Measurements from ENCODE around the gene GHRL. TPM values are rescaled to one million over a fixed set of nuclear protein-coding genes. Genes with fewer than 3 reads are reported as not detected.

GHRL gene
- total RNA-seq, 2 experiments from 2014 or later, result 1.1 to 3.2 TPM

Small RNAs within 50 kb of the gene (microRNA-seq; reads per million reads assigned to microRNA genes)
- gene MIR378B (ENCODE audit: borderline microRNAs expressed, borderline replicate concordance), result not detected

Other genes starting within 250 kb of the GHRL start
- gene FANCD2OS, start 184.7 kb downstream of the GHRL start, total RNA-seq, result not detected
- gene BRK1, start 177.3 kb downstream of the GHRL start, total RNA-seq, result 10 to 100 TPM; 33.1 to 33.8 TPM
- gene VHL, start 151.2 kb downstream of the GHRL start, total RNA-seq, result 10 to 100 TPM; 54.4 to 58.2 TPM
- 1 to 10 TPM; 1.4 to 1.6 TPM for gene IRAK2, start 128.0 kb downstream of the GHRL start, total RNA-seq
- 10 to 100 TPM; 48.7 to 50.2 TPM for gene TATDN2, start 44.5 kb downstream of the GHRL start, total RNA-seq
- gene SEC13, start 28.2 kb upstream of the GHRL start, total RNA-seq, result 10 to 100 TPM; 81.1 to 86.5 TPM
- not detected for gene ATP2B2, start 212.6 kb upstream of the GHRL start, total RNA-seq